HG02588 (cell line): ENCODE data around the gene ALPG.
"Not testable (repeated sequence)": the region's sequence is repeated elsewhere in the genome, so short reads cannot be mapped to it uniquely, and the experiment has no call there.

Experiments used
- ATAC-seq: cut with Tn5 transposase; IDR thresholded peaks from one replicate; pipeline ENCODE4 v1.9.1; 2021; ENCODE audit warnings: mild to moderate bottlenecking, moderate library complexity; ENCODE audit not compliant: unreplicated experiment

The ALPG gene

GRCh38 chr2:232394431-232394830 lies 12.2 kb upstream of the ALPG start:
- not testable (repeated sequence) for ATAC-seq

DNA sequence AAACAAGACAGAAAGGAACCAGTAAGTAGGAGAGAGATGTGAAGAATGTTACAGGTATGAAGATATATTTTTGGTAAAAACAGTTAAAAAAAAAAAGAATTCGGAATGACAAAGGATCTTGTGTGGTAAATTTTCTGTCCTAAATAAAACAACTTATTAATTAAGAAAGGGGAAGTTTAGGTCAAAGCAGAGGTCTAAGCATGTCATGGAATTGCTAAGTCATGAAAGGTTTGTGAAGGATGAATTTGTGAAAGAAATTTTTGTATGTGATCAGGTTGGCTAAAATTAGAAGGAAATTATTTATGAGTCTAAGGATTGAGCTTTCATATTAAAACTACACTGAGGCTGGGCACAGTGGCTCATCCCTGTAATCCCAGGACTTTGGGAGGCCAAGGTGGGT lies 11.1 kb upstream of the ALPG start:
- ATAC-seq: no peak

- no peak for ATAC-seq
Measured at GRCh38 chr2:232396683-232397082, 10.0 kb upstream of the ALPG start.

GRCh38 chr2:232398293-232399034 lies 8.2 kb upstream of the ALPG start:
- ATAC-seq: no peak

- no peak for ATAC-seq
Measured at GRCh38 chr2:232400256-232401015, 6.2 kb upstream of the ALPG start.

DNA sequence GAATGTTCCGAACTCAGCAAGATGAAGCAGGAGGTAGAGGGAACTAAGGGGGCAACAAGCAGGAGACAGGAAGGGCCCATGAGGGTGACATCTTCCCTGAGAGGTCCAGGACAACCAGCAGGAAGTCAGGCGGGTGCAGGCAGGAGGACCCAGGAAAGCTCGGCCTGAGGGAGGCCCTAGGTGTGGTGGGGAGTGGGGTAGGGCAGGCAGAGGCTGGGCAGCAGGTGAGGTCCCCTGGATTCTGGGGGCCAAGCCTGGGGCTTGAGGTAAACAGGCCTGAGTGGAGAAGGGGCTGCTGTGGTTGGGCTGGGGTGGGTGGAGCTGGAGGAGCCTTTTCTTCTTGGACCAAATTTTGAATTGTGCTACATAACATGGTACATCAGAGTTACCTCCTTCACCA lies 4.1 kb upstream of the ALPG start:
- ATAC-seq: no peak

- no peak for ATAC-seq
Measured at GRCh38 chr2:232405943-232406510, 617 bp upstream of the ALPG start.

- ATAC-seq: not testable (repeated sequence)
Measured at GRCh38 chr2:232407428-232408150, 945 bp downstream of the ALPG start.

DNA sequence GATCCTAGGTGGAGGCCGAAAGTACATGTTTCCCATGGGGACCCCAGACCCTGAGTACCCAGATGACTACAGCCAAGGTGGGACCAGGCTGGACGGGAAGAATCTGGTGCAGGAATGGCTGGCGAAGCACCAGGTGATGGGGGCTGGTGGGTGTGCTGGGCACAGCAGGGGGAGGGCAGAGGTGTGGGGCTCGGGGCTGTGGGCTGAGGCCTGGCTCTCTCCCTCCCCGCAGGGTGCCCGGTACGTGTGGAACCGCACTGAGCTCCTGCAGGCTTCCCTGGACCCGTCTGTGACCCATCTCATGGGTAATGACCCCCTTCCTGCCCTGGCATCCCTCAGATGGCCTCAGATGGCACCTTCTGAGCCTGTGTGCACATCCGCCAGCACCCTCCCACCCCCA lies 1.6 kb downstream of the ALPG start:
- not testable (repeated sequence) for ATAC-seq

DNA sequence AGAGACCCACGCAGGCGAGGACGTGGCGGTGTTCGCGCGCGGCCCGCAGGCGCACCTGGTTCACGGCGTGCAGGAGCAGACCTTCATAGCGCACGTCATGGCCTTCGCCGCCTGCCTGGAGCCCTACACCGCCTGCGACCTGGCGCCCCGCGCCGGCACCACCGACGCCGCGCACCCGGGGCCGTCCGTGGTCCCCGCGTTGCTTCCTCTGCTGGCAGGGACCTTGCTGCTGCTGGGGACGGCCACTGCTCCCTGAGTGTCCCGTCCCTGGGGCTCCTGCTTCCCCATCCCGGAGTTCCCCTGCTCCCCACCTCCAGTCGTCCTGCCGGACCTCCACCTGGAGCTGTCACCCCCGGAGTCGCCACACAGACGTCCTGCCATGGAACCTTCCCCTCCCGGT lies 3.0 kb downstream of the ALPG start:
- not testable (repeated sequence) for ATAC-seq

- no peak for ATAC-seq
Measured at GRCh38 chr2:232410238-232410900, 3.7 kb downstream of the ALPG start.

DNA sequence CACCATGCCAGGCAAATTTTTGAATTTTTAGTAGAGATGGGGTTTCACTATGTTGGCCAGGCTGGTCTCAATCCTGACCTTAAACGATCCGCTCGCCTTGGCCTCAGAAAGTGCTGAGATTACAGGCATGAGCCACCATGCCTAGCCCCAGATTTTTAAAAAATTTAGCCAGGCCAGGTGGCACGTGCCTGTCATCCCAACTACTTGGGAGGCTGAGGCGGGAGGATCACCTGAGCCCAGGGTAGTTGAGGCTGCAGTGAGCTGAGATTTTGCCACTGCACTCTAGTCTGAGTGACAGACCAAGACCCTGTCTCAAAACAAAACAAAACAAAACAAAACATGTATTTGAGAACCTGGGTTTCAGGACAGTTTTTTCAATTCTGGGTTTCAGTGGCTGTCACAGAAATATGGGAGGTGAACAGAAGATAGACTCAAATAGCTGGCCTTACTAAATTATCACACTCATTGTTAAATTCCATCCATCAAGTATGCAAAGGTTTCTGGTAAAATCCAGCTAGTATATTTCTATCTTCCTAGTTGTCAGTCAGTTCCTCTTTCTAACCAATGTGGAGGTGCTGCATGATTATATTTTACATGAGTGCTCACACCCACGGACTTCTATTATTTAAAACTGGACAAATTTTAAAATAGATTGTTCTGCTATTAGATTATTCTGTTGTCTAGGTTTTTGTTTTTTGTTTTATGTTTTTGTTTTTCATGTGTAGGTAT lies 5.4 kb downstream of the ALPG start:
- no peak for ATAC-seq

DNA sequence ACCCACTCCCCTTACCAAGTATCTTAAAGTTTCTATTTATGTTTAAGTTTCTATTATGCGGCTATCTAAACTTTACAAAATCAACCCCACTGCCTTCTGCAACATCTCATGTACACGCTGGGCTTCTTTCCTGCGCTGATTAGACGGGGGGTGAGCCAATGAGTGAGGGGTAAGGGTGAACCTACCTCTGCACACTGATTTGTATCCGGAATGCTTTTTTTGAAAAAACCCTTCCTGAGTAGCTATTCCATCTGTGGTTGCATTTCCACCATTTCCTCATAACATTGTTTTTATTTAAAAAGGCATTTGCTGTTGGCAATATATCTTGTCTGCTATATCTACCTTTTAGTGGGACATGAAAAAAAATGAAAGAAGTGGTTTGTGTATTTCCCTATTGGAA lies 6.3 kb downstream of the ALPG start:
- ATAC-seq: no peak

DNA sequence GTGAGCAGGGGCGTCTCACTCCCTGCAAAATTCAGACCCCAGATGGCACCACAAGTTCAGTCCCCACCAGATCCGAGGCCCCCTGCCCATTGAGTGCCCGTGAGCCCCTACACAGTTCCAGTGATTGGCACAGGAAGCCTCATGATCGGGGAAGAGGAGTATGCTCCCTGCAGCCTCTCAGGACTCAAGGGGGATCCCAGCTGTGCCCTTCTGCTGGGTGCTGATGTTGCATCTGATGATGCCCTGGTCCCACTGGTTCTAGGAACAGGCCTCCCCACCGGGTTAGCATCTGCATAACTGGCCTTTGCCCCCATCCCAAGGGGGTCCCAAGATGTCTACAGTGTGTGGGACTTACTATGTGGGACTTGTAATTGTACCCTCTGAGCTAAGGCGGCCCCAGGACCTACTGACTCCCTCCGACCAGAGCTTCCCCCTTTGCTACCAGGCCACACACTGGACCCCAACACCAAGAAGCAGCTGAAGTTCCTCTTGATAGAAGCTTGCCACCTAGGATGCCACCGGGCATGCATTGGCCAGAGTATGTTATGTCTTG lies 8.6 kb downstream of the ALPG start:
- ATAC-seq: no peak

- no peak for ATAC-seq
Measured at GRCh38 chr2:232415736-232416520, 9.3 kb downstream of the ALPG start.

DNA sequence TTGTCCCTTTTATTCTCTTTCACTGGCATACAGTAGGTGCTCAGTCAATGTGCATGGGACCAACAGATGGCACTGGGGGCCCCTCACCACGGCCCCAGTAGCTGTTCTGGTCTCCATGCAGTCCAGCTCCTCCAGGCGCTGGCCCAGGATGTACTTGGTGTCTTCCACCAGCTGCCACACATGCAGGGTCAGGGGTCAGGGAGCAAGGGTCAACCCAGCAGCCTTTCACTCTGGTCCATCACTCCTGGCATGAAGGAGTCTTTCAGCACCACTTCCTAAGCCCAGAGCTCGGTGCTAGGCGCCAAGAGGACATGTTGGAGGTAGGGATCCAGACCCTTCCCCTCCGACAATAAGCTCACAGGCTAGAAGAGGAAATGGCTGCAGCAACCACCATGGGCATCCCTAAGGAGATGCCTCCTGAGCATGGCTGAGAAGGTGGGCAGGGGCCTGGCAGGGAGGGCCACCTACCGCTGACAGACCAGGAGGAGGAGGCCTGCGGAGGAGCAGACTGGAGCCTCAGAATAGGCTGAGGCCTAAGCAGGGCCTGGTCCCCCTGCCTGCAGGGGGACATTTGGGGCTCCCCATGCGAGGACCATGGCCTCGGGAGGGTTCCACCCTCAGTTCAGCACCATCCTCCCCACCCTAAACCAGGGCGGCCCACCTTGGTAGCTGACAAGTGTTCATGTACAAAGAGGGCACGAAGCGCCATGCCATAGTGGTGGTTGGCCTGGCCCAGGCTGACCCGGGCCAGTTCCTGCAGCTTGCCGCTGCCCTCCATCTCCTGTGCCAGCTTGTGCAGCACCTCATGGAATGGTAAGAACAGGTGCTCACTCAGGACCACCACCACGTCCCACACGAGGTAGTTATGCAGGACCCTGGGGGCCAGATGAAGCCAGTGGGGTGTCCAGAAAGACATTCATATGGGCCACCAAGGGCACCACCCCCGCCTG lies 10.2 kb downstream of the ALPG start:
- no peak for ATAC-seq

- ATAC-seq: no peak
Measured at GRCh38 chr2:232417489-232417888, 10.8 kb downstream of the ALPG start.

- ATAC-seq: no peak
Measured at GRCh38 chr2:232418056-232418455, 11.4 kb downstream of the ALPG start.
